ENCODE measurements around the gene IPO4. TPM values are rescaled to one million over a fixed set of nuclear protein-coding genes. Genes with fewer than 3 reads are reported as not detected.
A peak's percentile ranks its signal among the peaks of the same experiment; 100 is the strongest.

Gene IPO4
- total and polyA plus RNA-seq, 2 experiments from 2014 or later: 34.2 to 105 TPM

DNA sequence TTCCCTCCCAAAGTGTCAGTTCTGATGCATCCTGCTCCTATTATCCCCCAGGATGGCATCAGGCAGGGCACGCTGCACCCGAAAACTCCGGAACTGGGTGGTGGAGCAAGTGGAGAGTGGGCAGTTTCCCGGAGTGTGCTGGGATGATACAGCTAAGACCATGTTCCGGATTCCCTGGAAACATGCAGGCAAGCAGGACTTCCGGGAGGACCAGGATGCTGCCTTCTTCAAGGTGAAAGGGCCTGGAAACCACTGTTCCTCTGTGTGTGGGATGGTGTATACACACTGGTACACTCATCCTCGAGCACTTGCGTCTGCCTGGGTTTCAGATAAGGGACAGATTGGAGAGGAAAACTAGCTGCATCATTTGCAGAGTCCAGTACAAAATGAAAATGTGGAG is 26.5 kb downstream of the IPO4 start:
- H3K27ac Mint-ChIP-seq: no peak overlapping the region
- H3K36me3 Mint-ChIP-seq (ENCODE audit: low read depth): peaks cover 55% of the 10 kb centered on the region
- no peaks in the 10 kb centered on the region for H3K9me3 Mint-ChIP-seq
- Histone ChIP-seq H3K4me3 (no peak overlapping the region), H3F3A (replicated peaks; ENCODE audit: low read depth) (peaks cover 12% of the 10 kb centered on the region; the same call in 1 of the 2 replicates), H3K79me2 (replicated peaks; ENCODE audit: insufficient read depth) (no peaks in the 10 kb centered on the region), H3K9me2 (ENCODE audit: insufficient read depth) (no peaks in the 10 kb centered on the region), H3K27ac (ENCODE audit: low read depth) (no peak overlapping the region), H3K4me2 (no peak overlapping the region), H3K27me3 (ENCODE audit: insufficient read depth) (no peaks in the 10 kb centered on the region), H2AFZ (no peak overlapping the region), H4K20me1 (replicated peaks; ENCODE audit: insufficient read depth) (peaks cover 3% of the 10 kb centered on the region; the same call in 1 of the 2 replicates), H3K4me1 (ENCODE audit: insufficient read depth) (peaks cover 11% of the 10 kb centered on the region), H3K36me3 (ENCODE audit: insufficient read depth) (0 out of 2 replicates have a peak, but pooled peaks cover 5% of the 10 kb centered on the region)
- peaks cover 4% of the 10 kb centered on the region for H3K27me3 Mint-ChIP-seq (ENCODE audit: insufficient read depth, low read depth, poor library complexity)
- ATAC-seq (no peak), DNase-seq (ENCODE audit: low spot score) (no peak)
- peak overlapping the region; percentile 69 for H3K4me3 Mint-ChIP-seq
- no peak for TF ChIP-seq NANOG (IDR thresholded peaks at IDR 0.05; ENCODE audit: borderline replicate concordance)
- TF ChIP-seq POLR2AphosphoS5 (IDR thresholded peaks at IDR 0.05; ENCODE audit: low read depth): no peak
- no peak for TF ChIP-seq JUNB (IDR thresholded peaks at IDR 0.05; ENCODE audit: unreplicated experiment)
- TF ChIP-seq CREB1 (CRISPR knock-in tag; IDR thresholded peaks at IDR 0.05; ENCODE audit: low read depth): no peak
- TF ChIP-seq, protein P1, sequence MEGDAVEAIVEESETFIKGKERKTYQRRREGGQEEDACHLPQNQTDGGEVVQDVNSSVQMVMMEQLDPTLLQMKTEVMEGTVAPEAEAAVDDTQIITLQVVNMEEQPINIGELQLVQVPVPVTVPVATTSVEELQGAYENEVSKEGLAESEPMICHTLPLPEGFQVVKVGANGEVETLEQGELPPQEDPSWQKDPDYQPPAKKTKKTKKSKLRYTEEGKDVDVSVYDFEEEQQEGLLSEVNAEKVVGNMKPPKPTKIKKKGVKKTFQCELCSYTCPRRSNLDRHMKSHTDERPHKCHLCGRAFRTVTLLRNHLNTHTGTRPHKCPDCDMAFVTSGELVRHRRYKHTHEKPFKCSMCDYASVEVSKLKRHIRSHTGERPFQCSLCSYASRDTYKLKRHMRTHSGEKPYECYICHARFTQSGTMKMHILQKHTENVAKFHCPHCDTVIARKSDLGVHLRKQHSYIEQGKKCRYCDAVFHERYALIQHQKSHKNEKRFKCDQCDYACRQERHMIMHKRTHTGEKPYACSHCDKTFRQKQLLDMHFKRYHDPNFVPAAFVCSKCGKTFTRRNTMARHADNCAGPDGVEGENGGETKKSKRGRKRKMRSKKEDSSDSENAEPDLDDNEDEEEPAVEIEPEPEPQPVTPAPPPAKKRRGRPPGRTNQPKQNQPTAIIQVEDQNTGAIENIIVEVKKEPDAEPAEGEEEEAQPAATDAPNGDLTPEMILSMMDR (conservative IDR thresholded peaks at IDR 0.05; ENCODE audit: low read depth in 2 of 2): no peak
- TF ChIP-seq, protein P2, sequence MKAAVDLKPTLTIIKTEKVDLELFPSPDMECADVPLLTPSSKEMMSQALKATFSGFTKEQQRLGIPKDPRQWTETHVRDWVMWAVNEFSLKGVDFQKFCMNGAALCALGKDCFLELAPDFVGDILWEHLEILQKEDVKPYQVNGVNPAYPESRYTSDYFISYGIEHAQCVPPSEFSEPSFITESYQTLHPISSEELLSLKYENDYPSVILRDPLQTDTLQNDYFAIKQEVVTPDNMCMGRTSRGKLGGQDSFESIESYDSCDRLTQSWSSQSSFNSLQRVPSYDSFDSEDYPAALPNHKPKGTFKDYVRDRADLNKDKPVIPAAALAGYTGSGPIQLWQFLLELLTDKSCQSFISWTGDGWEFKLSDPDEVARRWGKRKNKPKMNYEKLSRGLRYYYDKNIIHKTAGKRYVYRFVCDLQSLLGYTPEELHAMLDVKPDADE (IDR thresholded peaks at IDR 0.05): no peak
- TF ChIP-seq, protein P3, sequence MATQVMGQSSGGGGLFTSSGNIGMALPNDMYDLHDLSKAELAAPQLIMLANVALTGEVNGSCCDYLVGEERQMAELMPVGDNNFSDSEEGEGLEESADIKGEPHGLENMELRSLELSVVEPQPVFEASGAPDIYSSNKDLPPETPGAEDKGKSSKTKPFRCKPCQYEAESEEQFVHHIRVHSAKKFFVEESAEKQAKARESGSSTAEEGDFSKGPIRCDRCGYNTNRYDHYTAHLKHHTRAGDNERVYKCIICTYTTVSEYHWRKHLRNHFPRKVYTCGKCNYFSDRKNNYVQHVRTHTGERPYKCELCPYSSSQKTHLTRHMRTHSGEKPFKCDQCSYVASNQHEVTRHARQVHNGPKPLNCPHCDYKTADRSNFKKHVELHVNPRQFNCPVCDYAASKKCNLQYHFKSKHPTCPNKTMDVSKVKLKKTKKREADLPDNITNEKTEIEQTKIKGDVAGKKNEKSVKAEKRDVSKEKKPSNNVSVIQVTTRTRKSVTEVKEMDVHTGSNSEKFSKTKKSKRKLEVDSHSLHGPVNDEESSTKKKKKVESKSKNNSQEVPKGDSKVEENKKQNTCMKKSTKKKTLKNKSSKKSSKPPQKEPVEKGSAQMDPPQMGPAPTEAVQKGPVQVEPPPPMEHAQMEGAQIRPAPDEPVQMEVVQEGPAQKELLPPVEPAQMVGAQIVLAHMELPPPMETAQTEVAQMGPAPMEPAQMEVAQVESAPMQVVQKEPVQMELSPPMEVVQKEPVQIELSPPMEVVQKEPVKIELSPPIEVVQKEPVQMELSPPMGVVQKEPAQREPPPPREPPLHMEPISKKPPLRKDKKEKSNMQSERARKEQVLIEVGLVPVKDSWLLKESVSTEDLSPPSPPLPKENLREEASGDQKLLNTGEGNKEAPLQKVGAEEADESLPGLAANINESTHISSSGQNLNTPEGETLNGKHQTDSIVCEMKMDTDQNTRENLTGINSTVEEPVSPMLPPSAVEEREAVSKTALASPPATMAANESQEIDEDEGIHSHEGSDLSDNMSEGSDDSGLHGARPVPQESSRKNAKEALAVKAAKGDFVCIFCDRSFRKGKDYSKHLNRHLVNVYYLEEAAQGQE (IDR thresholded peaks at IDR 0.05; ENCODE audit: unreplicated experiment): no peak
- TF ChIP-seq, protein P4, sequence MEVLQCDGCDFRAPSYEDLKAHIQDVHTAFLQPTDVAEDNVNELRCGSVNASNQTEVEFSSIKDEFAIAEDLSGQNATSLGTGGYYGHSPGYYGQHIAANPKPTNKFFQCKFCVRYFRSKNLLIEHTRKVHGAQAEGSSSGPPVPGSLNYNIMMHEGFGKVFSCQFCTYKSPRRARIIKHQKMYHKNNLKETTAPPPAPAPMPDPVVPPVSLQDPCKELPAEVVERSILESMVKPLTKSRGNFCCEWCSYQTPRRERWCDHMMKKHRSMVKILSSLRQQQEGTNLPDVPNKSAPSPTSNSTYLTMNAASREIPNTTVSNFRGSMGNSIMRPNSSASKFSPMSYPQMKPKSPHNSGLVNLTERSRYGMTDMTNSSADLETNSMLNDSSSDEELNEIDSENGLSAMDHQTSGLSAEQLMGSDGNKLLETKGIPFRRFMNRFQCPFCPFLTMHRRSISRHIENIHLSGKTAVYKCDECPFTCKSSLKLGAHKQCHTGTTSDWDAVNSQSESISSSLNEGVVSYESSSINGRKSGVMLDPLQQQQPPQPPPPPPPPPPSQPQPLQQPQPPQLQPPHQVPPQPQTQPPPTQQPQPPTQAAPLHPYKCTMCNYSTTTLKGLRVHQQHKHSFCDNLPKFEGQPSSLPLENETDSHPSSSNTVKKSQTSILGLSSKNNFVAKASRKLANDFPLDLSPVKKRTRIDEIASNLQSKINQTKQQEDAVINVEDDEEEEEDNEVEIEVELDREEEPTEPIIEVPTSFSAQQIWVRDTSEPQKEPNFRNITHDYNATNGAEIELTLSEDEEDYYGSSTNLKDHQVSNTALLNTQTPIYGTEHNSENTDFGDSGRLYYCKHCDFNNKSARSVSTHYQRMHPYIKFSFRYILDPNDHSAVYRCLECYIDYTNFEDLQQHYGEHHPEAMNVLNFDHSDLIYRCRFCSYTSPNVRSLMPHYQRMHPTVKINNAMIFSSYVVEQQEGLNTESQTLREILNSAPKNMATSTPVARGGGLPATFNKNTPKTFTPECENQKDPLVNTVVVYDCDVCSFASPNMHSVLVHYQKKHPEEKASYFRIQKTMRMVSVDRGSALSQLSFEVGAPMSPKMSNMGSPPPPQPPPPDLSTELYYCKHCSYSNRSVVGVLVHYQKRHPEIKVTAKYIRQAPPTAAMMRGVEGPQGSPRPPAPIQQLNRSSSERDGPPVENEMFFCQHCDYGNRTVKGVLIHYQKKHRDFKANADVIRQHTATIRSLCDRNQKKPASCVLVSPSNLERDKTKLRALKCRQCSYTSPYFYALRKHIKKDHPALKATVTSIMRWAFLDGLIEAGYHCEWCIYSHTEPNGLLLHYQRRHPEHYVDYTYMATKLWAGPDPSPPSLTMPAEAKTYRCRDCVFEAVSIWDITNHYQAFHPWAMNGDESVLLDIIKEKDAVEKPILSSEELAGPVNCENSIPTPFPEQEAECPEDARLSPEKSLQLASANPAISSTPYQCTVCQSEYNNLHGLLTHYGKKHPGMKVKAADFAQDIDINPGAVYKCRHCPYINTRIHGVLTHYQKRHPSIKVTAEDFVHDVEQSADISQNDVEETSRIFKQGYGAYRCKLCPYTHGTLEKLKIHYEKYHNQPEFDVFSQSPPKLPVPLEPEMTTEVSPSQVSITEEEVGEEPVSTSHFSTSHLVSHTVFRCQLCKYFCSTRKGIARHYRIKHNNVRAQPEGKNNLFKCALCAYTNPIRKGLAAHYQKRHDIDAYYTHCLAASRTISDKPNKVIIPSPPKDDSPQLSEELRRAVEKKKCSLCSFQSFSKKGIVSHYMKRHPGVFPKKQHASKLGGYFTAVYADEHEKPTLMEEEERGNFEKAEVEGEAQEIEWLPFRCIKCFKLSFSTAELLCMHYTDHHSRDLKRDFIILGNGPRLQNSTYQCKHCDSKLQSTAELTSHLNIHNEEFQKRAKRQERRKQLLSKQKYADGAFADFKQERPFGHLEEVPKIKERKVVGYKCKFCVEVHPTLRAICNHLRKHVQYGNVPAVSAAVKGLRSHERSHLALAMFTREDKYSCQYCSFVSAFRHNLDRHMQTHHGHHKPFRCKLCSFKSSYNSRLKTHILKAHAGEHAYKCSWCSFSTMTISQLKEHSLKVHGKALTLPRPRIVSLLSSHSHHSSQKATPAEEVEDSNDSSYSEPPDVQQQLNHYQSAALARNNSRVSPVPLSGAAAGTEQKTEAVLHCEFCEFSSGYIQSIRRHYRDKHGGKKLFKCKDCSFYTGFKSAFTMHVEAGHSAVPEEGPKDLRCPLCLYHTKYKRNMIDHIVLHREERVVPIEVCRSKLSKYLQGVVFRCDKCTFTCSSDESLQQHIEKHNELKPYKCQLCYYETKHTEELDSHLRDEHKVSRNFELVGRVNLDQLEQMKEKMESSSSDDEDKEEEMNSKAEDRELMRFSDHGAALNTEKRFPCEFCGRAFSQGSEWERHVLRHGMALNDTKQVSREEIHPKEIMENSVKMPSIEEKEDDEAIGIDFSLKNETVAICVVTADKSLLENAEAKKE (CRISPR knock-in tag; IDR thresholded peaks at IDR 0.05): no peak
- TF ChIP-seq EZH2 (IDR thresholded peaks at IDR 0.05; ENCODE audit: low read depth, unreplicated experiment): no peak
- TF ChIP-seq STAT1 (IDR thresholded peaks at IDR 0.05; ENCODE audit: unreplicated experiment): no peak
- TF ChIP-seq ZNF114 (CRISPR knock-in tag; IDR thresholded peaks at IDR 0.05): no peak
- TF ChIP-seq EZH2phosphoT487 (IDR thresholded peaks at IDR 0.05; ENCODE audit: unreplicated experiment): no peak
- no peak for TF ChIP-seq ZNF331 (CRISPR knock-in tag; IDR thresholded peaks at IDR 0.05; ENCODE audit: low read depth)
- H3K4me1 Mint-ChIP-seq: peaks cover 9% of the 10 kb centered on the region
